Stimulated activated CD8-positive, alpha-beta memory T cell treated with anti-CD3 and anti-CD28 coated beads, Interleukin-15, amount 100 ng/mL, for 48 hours (primary cell): ENCODE results near the gene ICE2.
A peak's percentile ranks its signal among the peaks of the same experiment; 100 is the strongest.
"Not testable (repeated sequence)": the region's sequence is repeated elsewhere in the genome, so short reads cannot be mapped to it uniquely, and the experiment has no call there.

Source experiments
- DNase-seq, 2 donors: peaks; one replicate each; pipeline ENCODE4 v3.0.0-alpha.2; 2020; ENCODE audit warnings: low read depth in 2 of 2

The ICE2 gene

DNA sequence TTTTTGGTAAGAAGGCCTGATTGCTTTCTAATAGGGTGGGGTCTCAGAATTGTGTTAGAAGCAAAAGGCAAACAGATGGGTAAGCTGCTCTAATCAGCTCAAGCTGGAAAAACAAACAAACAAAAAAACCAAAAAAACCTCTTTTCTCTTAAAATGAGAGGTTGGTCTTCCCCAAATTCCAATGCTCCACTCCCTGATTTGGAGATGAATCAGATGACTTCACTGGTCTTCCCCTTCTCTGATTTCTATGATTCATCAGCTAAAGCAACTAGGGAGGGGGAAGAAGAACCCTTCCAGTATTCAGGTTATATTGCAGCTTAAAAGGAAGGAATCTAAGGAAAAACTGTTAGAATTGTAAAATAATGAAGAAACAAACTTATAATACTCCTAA is 71.5 kb downstream of the ICE2 start:
- DNase-seq, result no peak

DNA sequence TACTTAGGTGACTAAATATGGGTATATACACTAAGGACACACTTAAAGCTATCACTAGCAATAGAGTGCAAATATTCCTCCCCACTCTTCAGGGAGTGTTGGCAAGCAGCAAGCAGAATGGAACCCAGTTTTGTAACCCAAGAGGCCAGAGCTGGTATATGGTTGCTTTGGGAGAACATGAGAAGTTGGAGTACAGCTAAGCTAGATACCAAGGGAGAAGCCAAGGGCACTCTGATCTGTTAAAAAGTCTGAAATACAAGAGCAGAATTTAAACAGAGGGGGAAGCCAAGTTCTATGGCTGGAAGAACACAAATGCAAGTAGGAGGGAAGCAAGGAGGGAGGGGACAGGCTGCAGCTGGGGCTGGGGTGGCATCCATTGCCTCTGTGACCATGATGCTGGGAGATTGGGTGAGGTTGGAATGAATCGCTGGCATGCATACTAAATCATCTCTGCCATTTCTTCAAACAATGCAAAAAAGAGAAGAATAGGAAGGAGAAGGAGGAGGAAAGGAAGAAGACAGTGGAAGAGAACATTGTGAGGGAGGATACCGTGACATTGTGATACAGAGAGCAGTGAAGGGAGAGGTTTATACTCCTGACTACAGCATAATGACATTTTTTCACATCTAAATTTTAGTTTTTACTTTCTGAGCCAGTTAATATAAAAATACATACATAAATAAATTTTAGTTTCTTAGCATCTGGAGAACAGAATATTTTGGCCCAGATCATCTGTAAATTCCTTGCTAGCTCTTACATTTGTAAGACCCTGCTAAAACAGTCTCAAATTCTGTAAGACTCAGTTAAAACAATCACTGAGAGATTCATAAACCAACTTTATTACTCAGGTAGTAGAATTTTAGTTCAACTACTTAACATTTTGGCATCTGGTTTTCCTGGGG is 72.2 kb downstream of the ICE2 start:
- no peak for DNase-seq

DNA sequence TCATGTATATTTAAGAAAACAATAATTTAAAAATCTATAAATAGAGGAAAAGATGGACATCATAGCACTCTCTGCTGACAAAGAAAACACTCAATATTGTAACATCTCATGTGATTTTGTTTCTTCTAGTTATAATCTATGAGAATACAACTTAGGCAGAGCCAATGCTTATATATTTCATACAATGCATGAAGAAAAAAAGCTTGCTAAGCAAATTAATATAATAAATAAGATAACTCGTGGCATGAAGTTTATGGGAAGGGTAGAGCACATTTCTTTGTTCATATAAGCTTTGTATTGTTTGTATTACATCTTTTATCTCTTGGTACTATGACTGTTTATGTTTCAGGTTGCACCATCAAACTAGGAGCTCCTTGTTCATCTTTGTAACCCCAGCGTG is 73.5 kb downstream of the ICE2 start:
- no peak for DNase-seq

GRCh38 chr15:60404351-60404750 is 74.6 kb downstream of the ICE2 start:
- DNase-seq, result not testable (repeated sequence)

GRCh38 chr15:60400944-60401343 is 78.0 kb downstream of the ICE2 start:
- DNase-seq, result no peak

DNA sequence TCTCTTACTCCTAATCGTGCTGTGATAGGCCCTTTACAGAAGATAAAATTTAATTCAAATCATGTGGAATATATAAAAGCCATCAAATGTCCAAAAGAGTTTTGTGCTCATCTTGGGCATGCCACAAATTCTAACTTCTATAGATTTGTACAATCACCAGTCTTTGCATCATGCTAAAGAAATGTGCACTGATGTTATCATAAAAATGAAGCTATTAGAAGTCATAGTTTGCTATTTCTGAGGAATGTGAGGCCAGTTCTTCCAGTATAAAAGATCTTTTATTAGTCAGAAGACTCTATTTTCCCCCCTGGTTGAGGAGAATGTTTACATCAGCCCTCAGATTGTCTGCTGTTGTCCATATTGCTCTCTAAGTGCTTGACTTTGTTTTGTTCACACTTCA is 79.0 kb downstream of the ICE2 start:
- no peak for DNase-seq

GRCh38 chr15:60399246-60399915 is 79.6 kb downstream of the ICE2 start:
- no peak for DNase-seq

- DNase-seq, result peak; percentile 78 to 79
These were observed 81.0 kb downstream of the ICE2 start, which contains the start of gene ANXA2 for GRCh38 chr15:60397772-60398445. Gene ANXA2, minus strand, starts transcription at chr15:60397986. Its CDS starts 11,911 bp downstream, at chr15:60386075.

DNA sequence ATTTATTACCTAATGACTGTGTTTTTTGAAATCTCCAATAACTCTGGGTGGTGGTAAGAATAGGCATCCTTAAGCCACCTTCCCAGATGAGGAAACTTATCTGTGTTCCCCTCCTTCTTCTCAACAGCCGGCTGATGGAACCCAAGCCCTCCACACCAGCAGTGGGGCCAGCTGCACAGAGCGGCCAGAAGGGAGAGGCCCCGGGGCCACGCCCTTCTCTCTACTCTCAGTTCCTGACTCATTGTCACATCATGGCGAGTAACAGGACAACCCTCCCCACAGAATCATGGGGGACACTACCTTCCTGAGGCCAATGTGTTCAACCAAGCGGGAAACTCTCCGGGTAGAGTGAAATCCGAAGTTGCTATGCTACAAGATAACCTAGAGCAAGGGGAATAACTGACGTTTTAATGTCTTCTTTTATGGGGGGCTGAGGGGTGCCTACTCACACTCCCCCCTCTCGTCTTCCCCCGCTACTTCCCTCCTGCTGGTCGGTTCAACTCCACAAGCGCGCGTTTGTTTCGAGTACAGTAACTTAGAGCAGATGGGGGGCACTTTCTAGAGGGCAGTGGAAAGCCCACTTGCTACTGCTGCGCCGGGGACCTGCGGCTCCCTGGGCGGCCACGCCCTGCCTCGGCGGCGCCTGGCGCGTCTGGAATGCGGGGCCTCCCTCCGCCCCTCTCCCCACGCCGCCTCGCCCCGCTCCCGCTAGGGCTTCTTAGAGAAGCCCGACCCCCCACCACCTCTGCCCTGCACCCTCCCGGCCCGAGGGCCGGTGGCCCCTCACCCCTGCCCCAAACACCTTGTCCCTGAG is 81.8 kb downstream of the ICE2 start:
- peak; percentile 55 to 60 for DNase-seq

GRCh38 chr15:60396560-60396957 is 82.4 kb downstream of the ICE2 start:
- DNase-seq, result no peak

DNA sequence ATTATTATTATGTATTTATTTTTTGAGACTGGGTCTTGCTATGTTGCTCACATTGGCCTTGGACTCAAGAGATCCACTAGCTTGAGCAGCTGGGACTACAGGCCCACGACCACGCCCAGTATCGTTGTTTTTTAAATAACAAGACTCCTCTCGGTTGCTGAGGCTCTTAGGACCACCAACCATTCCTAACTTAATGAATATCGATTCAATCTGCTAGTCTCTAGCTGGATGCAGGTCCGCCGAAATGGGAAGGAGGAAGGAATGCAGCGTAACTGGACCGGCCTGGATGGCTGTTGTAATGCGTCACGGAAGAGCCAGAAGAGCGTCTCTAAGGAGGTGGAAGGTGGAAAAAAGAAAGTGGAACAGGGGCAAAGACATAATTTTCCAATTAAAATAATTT is 82.8 kb downstream of the ICE2 start:
- no peak for DNase-seq

GRCh38 chr15:60395276-60396011 is 83.5 kb downstream of the ICE2 start:
- no peak for DNase-seq

DNA sequence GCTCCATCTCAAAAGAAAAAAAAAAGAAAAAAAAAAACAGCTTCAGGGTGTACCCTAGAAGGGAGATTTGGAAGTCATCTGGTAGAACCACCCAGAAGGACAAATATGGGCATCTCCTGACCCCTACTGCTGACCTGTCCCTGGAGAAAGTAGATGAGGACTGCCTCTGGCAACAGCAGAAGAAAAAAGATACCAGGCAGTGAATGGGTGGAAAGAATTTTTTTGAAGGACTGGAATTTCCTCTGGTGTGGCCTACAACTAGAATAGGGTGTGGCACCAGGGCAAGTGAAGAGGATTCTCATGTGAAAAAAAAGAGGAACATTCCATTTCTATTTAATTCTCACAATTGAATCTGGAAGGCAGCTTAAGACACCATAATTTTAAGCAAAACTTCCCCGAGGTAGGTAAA is 84.2 kb downstream of the ICE2 start:
- no peak for DNase-seq

DNA sequence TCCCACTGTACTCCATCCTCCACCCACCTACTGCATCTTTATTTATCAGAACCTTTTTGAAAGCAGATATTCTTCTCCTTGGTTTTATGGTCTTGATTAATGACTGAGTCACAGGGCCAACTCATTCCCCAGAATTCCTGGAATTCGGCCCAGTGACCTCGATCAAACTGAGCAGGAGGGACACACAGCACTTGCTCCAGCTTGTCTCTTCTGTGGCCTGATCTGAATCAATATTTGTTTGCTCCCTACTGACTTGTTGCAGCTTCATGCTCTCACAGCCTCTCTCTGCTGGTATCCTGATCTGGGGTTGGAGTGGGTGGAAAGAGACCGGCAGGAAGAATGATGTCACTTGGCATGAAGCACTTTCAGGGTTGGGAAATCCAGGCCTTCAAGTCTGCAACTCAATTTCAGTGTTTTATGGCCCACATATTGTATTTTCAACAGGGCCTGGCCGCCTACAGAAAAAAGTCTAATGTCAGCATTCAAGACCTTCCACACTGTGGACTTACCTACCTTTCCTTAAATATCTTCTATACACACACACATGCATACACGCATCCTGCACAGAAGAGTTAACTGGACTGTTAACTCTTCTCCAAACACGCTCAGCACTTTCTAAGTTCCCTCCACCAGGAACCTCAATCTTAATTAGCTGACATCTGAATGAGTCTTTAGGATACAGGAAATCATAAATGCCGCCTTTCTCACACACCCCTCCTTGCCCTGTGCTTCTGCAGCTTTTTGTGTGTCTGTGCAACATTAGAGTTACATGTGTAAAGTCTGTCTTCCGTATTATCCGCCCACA is 85.8 kb downstream of the ICE2 start:
- peak in 1 of 2 donors; percentile 7 for DNase-seq

DNA sequence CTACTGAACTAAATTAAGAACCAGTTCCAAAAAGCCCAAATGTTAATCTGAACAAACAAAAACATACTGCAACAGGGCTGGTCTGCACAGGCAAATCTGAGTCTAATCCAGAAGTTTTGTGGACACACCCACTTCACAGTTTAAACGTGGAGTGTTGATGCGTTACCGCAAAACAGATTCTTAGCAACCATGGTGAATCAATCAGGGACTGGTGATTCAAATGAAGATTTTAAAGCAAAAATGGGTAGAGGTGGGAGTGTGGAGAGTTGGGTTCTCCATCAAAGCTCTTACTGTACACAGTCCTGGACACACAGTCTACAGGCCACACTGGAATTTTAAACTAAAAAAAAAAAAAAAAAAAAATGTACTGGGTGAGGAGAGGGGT is 86.3 kb downstream of the ICE2 start:
- DNase-seq, result peak in 1 of 2 donors; percentile 25

DNA sequence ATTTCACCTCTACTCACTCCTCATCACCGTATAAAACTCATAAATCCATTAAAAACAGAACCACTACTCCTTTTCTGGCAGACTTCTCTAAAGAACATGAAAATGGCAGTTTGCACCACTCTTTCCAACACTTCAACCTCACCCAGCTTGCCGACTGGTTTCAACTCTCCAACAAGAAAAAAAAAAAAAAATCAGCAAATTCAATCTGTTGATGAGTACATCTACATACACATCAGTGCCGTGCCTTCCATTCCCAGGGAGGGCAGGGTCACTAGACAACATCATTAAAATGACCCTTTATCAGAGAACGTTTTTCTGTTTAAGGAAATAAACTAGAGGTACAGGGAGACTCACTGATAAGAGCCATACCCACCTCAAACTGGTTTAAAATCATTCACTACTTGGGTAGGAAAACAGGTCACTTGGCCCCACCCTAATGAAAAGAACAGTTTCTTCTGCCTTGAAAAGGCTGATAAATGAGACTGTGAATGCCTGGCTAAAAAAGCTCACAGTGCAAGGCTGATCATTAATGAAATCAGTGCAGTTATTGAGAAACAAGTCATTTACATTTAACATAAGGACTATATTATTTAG is 87.1 kb downstream of the ICE2 start:
- no peak for DNase-seq

- DNase-seq, result no peak
These were observed 88.0 kb downstream of the ICE2 start for GRCh38 chr15:60390871-60391501.

- DNase-seq, result no peak
These were observed 88.7 kb downstream of the ICE2 start for GRCh38 chr15:60390231-60390630.
